Endodermal cell (in vitro differentiated cells): ENCODE results near the gene WFDC5. TPM values are rescaled to one million over a fixed set of nuclear protein-coding genes. Genes with fewer than 3 reads are reported as not detected.

ENCODE experiments used
- DNase-seq: peaks from one replicate; pipeline ENCODE4 v3.0.0-alpha.2; 2017
- H3K27ac ChIP-seq: 2 replicates; pipeline ENCODE4 v1.5.1; 2013; ENCODE audit warnings: mild to moderate bottlenecking, low read depth, low read length, moderate library complexity
- H3K27me3 ChIP-seq: 2 replicates; pipeline ENCODE4 v1.6.1; 2013; ENCODE audit warnings: mild to moderate bottlenecking, low read length, moderate library complexity; ENCODE audit not compliant: insufficient read depth, control insufficient read depth, poor library complexity, severe bottlenecking
- H3K36me3 ChIP-seq: 2 replicates; pipeline ENCODE4 v1.7.0; 2013; ENCODE audit warnings: mild to moderate bottlenecking, low read length, moderate library complexity; ENCODE audit not compliant: control insufficient read depth, insufficient read depth
- H3K4me1 ChIP-seq: one replicate; pipeline ENCODE4 v1.7.0; 2013; ENCODE audit warnings: low read length; ENCODE audit not compliant: control insufficient read depth, insufficient read depth
- H3K4me3 ChIP-seq: 2 replicates; pipeline ENCODE4 v1.5.1; 2013; ENCODE audit warnings: mild to moderate bottlenecking, low read length, moderate library complexity
- H3K9ac ChIP-seq: 2 replicates; pipeline ENCODE4 v1.6.1; 2013; ENCODE audit warnings: mild to moderate bottlenecking, low read length, moderate library complexity; ENCODE audit not compliant: poor library complexity, severe bottlenecking; ENCODE audit errors: extremely low read depth
- H3K9me3 ChIP-seq: 2 replicates; pipeline ENCODE4 v1.6.1; 2013; ENCODE audit warnings: mild to moderate bottlenecking, low read length, moderate library complexity; ENCODE audit not compliant: control insufficient read depth
- H3K27ac Mint-ChIP-seq: 2 replicates; pipeline ENCODE4 v1.8.0; 2020; ENCODE audit warnings: mixed read lengths
- H3K27me3 Mint-ChIP-seq: 2 replicates; pipeline ENCODE4 v1.8.0; 2021; ENCODE audit warnings: mild to moderate bottlenecking, mixed read lengths; ENCODE audit not compliant: insufficient read depth
- H3K36me3 Mint-ChIP-seq: 2 replicates; pipeline ENCODE4 v1.8.0; 2020; ENCODE audit warnings: low read depth, mixed read lengths
- H3K4me1 Mint-ChIP-seq: 2 replicates; pipeline ENCODE4 v1.8.0; 2020; ENCODE audit warnings: mixed read lengths
- H3K4me3 Mint-ChIP-seq: 2 replicates; pipeline ENCODE4 v1.8.0; 2020; ENCODE audit warnings: mild to moderate bottlenecking, moderate library complexity, mixed read lengths
- H3K9me3 Mint-ChIP-seq: 2 replicates; pipeline ENCODE4 v1.8.0; 2020; ENCODE audit warnings: mild to moderate bottlenecking, mixed read lengths
- WGBS, 2 experiments: methylation state at CpG; one replicate each; pipeline versions ENCODE4 v1.1.5 to v1.1.7; 2013; ENCODE audit warnings: missing lambda C conversion rate in 2 of 2, mixed read lengths in 1 of 2; ENCODE audit not compliant: insufficient coverage in 1 of 2, insufficient read length in 1 of 2; 5-methylcytosine and 5-hydroxymethylcytosine counted together
- total RNA-seq, 2 donors: library from RNA; stranded (reverse); fragmentation: NEBNext Ultra II Directional in 1 of 2; extraction: Animal tissue kit (Norgen Biotek cat#: 25700) in 1 of 2; gene quantifications; 2 replicates in 1 of 2; 3 replicates in 1 of 2; pipeline ENCODE4 v1.2.1, GENCODE V29; 2021
- TF ChIP-seq, protein P1 (sequence below): fragments of 200-600 bp; sonication (generic); conservative IDR thresholded peaks from 2 replicates; pipeline ENCODE4 v1.5.0; 2021; ENCODE audit warnings: antibody characterized with exemption, mild to moderate bottlenecking

The WFDC5 gene
- total RNA-seq, 2 donors from 2014 or later, result not detected

DNA sequence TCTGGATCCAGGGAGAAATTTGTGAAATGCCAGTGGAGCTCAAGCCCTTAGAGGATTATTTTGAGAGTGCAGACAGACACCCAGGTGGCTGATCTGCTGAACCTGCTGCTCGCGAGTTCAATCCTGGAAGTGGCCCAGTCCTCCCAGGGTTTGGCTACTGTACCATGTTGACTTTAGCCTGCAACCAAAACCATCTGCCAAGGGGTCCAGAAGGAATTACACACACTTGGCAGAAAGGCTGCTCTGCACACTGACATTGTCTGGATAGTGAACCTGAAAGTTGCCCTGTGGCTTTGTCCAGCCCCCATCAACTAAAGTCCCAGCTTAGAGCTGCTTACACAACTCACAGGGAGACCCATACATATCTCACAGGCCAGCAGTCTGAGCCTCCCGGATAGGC lies 38.2 kb upstream of the WFDC5 start:
- Histone ChIP-seq H3K27ac (no peak overlapping the region), H3K9me3 (peaks cover 7% of the 10 kb centered on the region), H3K27me3 (peaks cover 26% of the 10 kb centered on the region), H3K4me1 (no peaks in the 10 kb centered on the region), H3K9ac (no peak overlapping the region), H3K36me3 (no peaks in the 10 kb centered on the region), H3K4me3 (no peak overlapping the region)
- 90 to 100% methylated on average over 2 to 3 of the region's 3 CpGs for WGBS, 2 experiments
- H3K27ac Mint-ChIP-seq, result no peak overlapping the region
- no peak for DNase-seq
- peaks cover 21% of the 10 kb centered on the region for H3K9me3 Mint-ChIP-seq
- peaks cover 3% of the 10 kb centered on the region for H3K4me1 Mint-ChIP-seq
- H3K36me3 Mint-ChIP-seq, result no peaks in the 10 kb centered on the region
- H3K27me3 Mint-ChIP-seq, result peaks cover 26% of the 10 kb centered on the region
- TF ChIP-seq, protein P1, sequence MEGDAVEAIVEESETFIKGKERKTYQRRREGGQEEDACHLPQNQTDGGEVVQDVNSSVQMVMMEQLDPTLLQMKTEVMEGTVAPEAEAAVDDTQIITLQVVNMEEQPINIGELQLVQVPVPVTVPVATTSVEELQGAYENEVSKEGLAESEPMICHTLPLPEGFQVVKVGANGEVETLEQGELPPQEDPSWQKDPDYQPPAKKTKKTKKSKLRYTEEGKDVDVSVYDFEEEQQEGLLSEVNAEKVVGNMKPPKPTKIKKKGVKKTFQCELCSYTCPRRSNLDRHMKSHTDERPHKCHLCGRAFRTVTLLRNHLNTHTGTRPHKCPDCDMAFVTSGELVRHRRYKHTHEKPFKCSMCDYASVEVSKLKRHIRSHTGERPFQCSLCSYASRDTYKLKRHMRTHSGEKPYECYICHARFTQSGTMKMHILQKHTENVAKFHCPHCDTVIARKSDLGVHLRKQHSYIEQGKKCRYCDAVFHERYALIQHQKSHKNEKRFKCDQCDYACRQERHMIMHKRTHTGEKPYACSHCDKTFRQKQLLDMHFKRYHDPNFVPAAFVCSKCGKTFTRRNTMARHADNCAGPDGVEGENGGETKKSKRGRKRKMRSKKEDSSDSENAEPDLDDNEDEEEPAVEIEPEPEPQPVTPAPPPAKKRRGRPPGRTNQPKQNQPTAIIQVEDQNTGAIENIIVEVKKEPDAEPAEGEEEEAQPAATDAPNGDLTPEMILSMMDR, result no peak
- no peak overlapping the region for H3K4me3 Mint-ChIP-seq

DNA sequence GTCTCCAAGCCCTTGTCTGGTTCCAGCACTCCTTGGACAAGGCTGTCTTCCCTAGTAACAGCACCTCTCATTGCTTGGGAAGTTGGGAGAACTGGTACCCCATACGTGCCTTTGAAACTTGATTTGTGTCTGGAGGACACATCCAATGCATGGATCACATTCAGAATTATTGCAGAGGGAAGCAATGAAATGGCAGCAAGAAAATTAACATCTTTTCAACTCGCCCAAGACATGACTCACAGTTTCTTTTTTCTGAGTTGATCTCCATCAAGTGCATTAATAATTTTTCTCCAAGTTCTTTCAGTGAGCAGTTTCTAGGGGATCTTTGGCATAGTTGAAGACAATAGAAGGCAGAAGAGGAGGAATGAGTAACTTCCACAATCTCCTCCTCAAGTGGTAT lies 37.4 kb upstream of the WFDC5 start:
- TF ChIP-seq, protein P1, result no peak
- no peak overlapping the region for H3K27ac ChIP-seq
- H3K4me1 ChIP-seq, result no peaks in the 10 kb centered on the region
- no peak overlapping the region for H3K27ac Mint-ChIP-seq
- peaks cover 7% of the 10 kb centered on the region for H3K9me3 ChIP-seq
- no peak overlapping the region for H3K4me3 Mint-ChIP-seq
- no peaks in the 10 kb centered on the region for H3K36me3 Mint-ChIP-seq
- WGBS, 2 experiments, result 78 to 94% methylated on average over 2 of the region's 2 CpGs
- peaks cover 28% of the 10 kb centered on the region for H3K27me3 Mint-ChIP-seq
- no peak for DNase-seq
- no peak overlapping the region for H3K9ac ChIP-seq
- peaks cover 21% of the 10 kb centered on the region for H3K9me3 Mint-ChIP-seq
- no peak overlapping the region for H3K4me3 ChIP-seq
- H3K4me1 Mint-ChIP-seq, result peaks cover 2% of the 10 kb centered on the region
- H3K36me3 ChIP-seq, result no peaks in the 10 kb centered on the region
- H3K27me3 ChIP-seq, result peaks cover 26% of the 10 kb centered on the region

DNA sequence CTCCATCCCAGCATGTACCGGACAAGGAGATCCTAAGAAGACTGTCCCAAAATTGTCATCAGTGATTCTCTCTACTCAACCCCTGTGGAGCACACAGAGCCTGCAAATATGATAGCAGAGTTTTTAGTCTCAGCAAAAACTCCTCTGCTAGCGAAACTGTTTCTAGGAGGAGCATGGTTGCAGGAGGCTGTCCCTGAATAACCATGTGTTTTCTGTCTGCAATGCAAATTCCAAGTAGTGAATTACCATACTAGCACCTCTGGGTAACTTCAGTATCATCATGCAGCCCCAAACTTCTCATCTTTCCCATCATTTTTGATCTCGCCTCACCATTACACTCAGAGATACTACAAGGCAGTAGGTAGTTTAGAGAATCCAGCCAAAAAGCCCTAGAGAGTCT lies 34.1 kb upstream of the WFDC5 start:
- TF ChIP-seq, protein P1, result no peak
- Mint-ChIP-seq H3K9me3 (no peaks in the 10 kb centered on the region), H3K4me3 (no peak overlapping the region), H3K27ac (no peak overlapping the region), H3K36me3 (no peaks in the 10 kb centered on the region), H3K4me1 (no peaks in the 10 kb centered on the region), H3K27me3 (peaks cover 54% of the 10 kb centered on the region)
- Histone ChIP-seq H3K9ac (no peak overlapping the region), H3K9me3 (no peaks in the 10 kb centered on the region), H3K36me3 (no peaks in the 10 kb centered on the region), H3K27me3 (peaks cover 34% of the 10 kb centered on the region), H3K27ac (no peak overlapping the region), H3K4me1 (no peaks in the 10 kb centered on the region), H3K4me3 (no peak overlapping the region)
- 87 to 100% methylated on average over 1 to 3 of the region's 3 CpGs for WGBS, 2 experiments
- DNase-seq, result no peak
